GM19463 (cell line): ENCODE results near the gene SUMO1.
A peak's percentile ranks its signal among the peaks of the same experiment; 100 is the strongest.

Experiments
- ATAC-seq: cut with Tn5 transposase; IDR thresholded peaks from one replicate; pipeline ENCODE4 v1.9.1; 2021; ENCODE audit warnings: mild to moderate bottlenecking, moderate library complexity; ENCODE audit not compliant: unreplicated experiment

The SUMO1 gene

GRCh38 chr2:202201220-202202160 is 36.9 kb downstream of the SUMO1 start:
- no peak for ATAC-seq

- ATAC-seq, result no peak
Measured at GRCh38 chr2:202196727-202197126, 41.7 kb downstream of the SUMO1 start.

GRCh38 chr2:202194418-202194817 is 44.0 kb downstream of the SUMO1 start:
- ATAC-seq, result no peak

- ATAC-seq, result no peak
Measured at GRCh38 chr2:202193881-202194353, 44.5 kb downstream of the SUMO1 start.

- ATAC-seq, result no peak
Measured at GRCh38 chr2:202193305-202193704, 45.1 kb downstream of the SUMO1 start.

GRCh38 chr2:202187570-202187969 is 50.8 kb downstream of the SUMO1 start:
- ATAC-seq, result no peak

- ATAC-seq, result no peak
Measured at GRCh38 chr2:202186641-202187202, 51.7 kb downstream of the SUMO1 start.

GRCh38 chr2:202185156-202185555 is 53.2 kb downstream of the SUMO1 start:
- ATAC-seq, result no peak

GRCh38 chr2:202184557-202184956 is 53.8 kb downstream of the SUMO1 start:
- no peak for ATAC-seq

- no peak for ATAC-seq
Measured at GRCh38 chr2:202178346-202178958, 59.9 kb downstream of the SUMO1 start.

- peak; percentile 86 for ATAC-seq
Measured at GRCh38 chr2:202172439-202173211, 65.8 kb downstream of the SUMO1 start.

GRCh38 chr2:202171241-202171825 is 67.1 kb downstream of the SUMO1 start:
- ATAC-seq, result no peak

GRCh38 chr2:202169832-202170424 is 68.5 kb downstream of the SUMO1 start:
- no peak for ATAC-seq

- ATAC-seq, result no peak
Measured at GRCh38 chr2:202169131-202169530, 69.3 kb downstream of the SUMO1 start.

GRCh38 chr2:202165945-202166344 is 72.5 kb downstream of the SUMO1 start:
- ATAC-seq, result no peak

- ATAC-seq, result no peak
Measured at GRCh38 chr2:202165208-202165607, 73.2 kb downstream of the SUMO1 start.

GRCh38 chr2:202164411-202164810 is 74.0 kb downstream of the SUMO1 start:
- ATAC-seq, result no peak

GRCh38 chr2:202161151-202161835 is 77.1 kb downstream of the SUMO1 start:
- ATAC-seq, result no peak

GRCh38 chr2:202158796-202159195 is 79.6 kb downstream of the SUMO1 start:
- no peak for ATAC-seq
